RCC 7860 (cell line): Measurements from ENCODE around the gene HNF1B.

Experiments
- DNase-seq: peaks from one replicate; pipeline ENCODE4 v3.0.0-alpha.2; 2015; ENCODE audit warnings: low spot score
- FAIRE-seq: peaks from 2 replicates; lab custom pipeline; 2012; peaks lifted over from hg19 to GRCh38; lab: Jason Lieb, UNC

Gene HNF1B

DNA sequence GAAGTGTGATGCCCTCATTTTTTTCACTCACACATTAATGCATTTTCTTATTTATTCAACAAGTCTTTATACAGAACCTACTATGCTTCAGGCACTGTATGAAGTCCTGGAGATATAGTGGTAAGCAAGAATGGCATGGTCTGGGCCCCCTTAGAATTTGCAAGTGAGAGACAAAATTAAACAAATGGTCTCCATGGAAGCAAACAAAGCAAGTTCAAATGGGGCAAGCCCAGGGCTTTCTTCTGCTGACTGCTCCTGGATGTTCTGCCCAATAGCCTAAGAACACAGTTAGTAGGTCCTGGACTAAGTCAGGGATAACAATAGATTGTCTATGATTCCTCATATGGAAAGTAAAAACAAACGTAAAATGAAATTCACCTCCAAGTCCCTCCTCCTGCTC is 70.3 kb downstream of the HNF1B start:
- FAIRE-seq = no peak
- no peak for DNase-seq

DNA sequence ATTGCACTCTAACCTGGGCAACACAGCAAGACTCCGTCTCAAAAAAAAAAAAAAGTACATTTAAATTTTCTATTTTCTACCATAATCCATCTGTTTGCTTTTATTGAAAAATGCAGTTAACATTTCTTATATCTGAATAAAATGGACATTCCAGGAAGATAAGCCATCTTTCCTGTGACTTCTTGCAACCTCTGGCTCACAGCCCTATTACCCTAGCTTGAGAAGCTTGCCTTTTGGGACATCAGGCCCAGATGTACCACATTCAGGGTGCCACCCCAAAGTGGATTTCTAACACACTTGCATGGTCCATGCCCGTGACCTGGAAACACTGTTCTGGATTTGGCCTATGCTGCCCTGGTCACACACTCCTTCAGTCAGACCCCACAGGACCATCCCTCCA is 71.5 kb downstream of the HNF1B start:
- FAIRE-seq (no peak), DNase-seq (no peak)

GRCh38 chr17:37672548-37673078 is 72.2 kb downstream of the HNF1B start:
- DNase-seq (peak; percentile 28), FAIRE-seq (no peak)

DNA sequence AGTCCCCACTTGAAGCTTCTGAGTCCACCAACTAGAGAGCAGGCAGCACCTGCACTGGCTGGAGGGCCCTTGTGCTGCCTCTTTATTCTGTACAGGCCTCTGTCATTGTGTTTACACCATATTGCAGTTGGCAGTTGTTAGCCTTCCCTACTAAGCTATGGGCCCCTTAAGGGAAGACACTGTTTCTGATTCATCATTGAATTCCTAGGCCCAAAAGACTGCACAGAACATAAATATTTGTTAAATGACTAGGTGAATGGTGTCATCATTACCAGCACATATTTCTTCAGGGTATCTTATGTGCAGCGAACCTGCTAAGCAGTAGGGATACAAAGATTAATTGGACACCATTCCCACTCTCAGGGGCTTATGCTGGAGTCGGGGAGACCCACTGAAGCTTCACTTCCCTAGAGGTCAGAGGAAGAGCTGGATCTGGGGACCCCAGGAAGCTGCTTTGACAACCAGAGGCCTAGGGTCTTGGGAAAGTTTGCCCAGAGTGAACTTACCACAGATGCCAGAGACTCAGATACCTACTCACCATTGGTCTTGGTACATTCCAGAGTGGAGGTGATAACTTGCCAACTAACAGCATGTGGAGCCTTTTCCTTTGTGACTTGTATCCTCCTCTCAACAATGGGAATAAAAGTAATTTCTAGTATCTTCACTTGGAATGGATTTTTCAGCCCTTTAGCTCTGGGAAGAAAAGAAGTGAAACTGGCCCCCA is 72.9 kb downstream of the HNF1B start:
- peak; percentile 96 for DNase-seq
- FAIRE-seq = no peak

DNA sequence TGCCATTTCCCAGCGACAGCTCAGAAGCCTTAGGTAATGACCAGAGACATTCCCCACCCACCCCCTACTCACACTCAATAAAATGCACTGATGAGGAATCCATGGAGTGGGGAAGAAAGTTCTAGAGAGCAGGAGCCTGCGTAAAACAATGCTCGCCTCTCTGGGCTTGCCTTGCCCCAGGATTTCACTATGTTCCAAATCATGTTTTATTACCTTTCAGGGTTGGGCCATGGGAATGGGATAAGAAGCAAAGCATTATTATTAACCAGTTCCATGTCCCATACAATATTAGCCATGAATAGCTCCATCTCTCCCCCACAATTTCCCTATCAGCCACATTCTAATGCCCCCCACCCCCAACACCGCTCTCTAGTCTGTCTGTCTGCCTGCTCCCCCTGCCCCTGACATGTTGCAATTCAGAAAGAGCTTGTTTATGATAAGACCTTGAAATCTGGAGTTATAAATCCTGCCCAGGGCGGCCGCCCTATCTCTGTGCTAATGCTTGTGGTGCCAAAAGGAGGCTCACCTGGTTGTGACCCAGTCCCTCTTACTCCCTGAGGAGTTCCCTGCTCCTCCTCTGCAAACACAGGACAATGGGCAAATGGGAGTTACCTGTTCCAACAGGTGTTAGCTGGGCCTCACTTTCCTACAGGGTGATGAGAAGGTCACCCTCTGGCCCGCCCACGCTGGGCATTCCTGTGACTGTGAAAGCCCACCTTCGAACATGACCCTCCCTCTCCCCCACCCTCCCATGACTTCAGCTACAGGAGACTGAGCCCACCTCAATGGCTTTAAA is 73.6 kb downstream of the HNF1B start:
- no peak for DNase-seq
- FAIRE-seq = no peak

GRCh38 chr17:37667039-37667438 is 77.8 kb downstream of the HNF1B start:
- no peak for DNase-seq
- FAIRE-seq = no peak

GRCh38 chr17:37664214-37664613 is 80.6 kb downstream of the HNF1B start:
- no peak for DNase-seq
- no peak for FAIRE-seq

GRCh38 chr17:37662353-37662752 is 82.5 kb downstream of the HNF1B start:
- FAIRE-seq (no peak), DNase-seq (no peak)

DNA sequence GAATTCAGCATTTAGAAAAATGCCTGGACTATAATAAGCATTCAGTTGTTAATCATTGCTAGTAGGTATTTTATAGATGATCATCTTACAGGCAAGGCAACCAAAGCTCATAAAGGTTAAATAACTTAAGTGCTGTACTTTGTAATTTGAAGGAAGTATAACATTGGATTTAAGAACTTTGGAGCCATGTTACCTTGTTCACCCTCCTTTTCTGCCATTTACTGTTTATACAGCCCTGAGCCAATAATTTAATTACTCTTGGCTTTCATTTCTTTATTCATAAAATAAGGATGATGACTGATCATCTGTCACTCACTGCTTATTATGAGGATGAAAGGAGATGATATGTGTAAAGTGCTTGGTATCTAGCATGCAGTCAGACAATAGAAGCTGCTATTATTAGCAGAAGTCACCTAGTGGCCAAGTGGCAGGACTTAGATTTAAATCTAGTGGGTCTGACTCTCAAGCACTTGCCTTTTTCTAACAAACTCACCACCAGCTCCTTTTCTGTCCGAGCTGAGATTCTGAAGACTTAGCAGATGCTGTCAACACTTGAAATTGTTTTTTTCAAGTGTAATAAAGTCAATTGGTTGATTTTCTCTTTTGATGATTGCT is 83.4 kb downstream of the HNF1B start:
- FAIRE-seq = no peak
- no peak for DNase-seq

DNA sequence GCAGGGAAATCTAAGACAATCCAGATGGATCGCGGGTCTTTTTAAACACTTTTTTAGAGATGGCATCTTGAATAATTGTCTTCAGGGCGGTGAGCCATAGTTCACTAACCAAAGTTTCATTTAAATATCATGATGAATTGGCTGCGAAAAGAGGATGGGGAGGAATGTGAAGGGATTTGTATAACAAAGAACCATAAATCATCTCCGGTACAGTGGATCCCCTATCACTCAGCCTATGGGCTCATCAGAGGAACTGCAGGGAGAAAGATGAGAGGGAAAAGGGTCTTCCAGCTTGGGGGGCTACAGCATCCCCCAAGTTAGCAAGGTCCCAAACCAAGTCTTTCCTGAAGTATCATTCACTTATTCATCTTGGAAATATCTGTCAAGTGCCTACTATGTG is 84.9 kb downstream of the HNF1B start:
- FAIRE-seq = no peak

GRCh38 chr17:37657202-37657601 is 87.7 kb downstream of the HNF1B start:
- no peak for DNase-seq
- FAIRE-seq = no peak

More for the DNA sequence above, 84.9 kb downstream of the HNF1B start:
- DNase-seq = no peak

- no peak for FAIRE-seq
- no peak for DNase-seq
Observed at GRCh38 chr17:37651849-37652248, 93.0 kb downstream of the HNF1B start.

DNA sequence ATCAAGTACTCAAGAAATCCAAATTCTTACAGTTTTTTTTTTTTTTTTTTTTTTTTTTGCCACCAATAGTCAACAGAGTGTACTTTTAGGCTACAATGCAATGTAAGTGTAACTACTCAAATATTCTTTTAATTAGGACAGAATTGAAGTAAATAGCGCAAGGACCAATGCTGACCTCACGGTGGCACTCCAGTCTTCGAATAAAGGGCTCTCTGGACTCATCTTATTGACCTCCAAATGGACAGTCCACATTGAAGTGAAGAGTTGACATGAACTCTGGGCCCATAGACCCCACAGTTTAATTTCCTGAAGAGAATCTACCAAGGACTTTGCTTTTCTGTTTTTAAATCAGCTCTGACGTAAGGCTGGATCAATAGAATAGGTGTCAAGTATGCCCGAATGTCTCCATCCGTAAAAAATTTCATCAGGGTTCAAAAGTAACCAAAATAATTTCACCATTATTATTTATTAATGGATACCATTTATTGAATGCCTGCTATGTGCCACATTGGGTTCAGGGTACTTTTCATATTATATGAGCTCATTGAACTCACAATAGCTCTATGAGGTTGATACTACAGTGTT is 94.3 kb downstream of the HNF1B start:
- DNase-seq = peak; percentile 46
- no peak for FAIRE-seq

DNA sequence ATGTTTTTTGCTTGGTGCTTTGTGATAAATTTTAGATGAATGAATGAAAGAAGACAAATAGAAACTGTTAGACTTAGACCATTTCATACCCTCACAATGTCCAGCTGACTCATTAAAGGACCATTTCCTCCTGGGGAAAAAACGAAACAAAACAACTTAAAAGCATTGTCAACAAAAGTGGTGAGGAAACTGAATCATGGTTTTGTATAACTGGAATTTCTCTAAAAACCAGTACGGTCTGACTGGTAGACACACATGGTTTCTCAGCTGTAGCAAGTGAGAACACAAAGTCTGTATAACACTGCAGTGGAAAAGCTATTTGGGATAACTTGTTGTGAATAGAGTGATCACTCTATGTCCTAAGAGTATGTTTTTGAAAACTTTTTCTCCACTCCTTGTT is 96.3 kb downstream of the HNF1B start:
- FAIRE-seq (no peak), DNase-seq (peak; percentile 55)

- no peak for FAIRE-seq
Observed at GRCh38 chr17:37647856-37648255, 97.0 kb downstream of the HNF1B start.

DNA sequence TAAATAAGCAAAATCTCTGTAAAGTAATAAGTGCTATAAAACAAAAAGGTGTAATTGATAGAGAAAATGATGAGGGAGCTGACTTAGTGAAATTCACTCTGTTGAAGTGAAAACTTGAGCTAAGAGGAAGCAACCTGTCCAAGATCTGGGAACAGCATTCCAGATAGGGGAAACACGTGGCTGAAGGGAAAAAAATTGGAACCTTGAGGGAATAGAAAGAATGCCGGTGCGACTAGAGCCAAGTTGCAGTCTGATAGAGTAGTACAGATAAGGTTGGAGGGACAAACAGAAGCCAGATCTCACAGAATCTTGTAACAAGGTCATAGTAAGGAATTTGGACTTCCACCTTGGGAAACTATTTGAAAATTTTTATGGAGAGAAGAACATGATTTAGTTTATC is 101.0 kb downstream of the HNF1B start:
- DNase-seq (no peak), FAIRE-seq (no peak)

More at GRCh38 chr17:37647856-37648255, 97.0 kb downstream of the HNF1B start:
- no peak for DNase-seq

DNA sequence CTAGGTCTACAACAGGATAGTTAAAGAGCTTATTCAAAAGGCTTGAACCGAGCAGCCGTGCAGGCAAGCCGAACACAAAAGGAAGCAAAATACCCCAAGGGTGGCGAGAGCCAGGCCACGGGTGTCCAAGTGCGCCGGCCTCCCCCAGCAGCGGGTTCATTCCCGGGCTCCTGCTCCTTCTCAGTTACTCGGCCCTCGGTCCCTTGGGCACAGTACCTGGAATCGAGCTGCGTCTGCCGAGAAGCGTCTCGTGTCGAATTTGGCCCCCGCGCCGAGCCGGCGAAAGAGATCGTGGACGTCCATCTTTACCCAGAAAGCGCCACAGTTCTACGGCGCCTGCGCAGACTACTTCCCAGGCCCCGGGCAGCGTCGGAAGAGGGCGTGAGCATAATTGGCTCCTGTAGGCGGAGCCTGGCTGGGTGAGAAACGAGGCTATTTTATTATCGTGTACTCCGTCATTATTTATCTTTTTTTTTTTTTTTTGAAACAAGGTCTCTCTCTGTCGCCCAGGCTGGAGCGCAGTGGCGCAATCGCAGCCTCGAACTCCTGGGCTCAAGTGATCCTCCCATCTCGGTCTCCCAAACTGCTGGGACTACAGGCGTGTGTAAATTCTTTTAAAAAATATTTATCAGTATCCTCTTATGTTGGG is 101.6 kb downstream of the HNF1B start, which contains the start of gene DDX52:
Gene DDX52, minus strand, starts transcription at position 329 of the 649 bp plus-strand sequence. Its CDS starts 26 bp downstream, at position 303.
- no peak for FAIRE-seq

DNA sequence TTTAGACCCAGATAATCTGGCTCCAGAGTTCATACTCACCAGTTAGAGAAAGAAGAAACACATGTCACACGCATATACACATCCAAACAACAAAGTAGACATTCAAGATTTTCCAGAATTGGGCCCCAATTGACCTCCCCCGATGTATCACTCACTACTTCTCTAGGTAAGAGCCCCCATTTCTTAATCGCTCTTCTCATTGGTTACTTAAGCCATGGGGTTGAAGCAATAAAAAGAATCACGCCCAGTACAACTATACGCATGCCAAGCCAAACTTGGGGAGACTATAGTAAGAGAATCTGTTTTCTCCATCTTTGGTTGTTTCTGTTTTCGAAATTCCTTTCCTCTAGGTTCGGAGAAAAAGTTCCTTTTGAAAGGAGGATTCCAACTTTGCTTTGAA is 102.2 kb downstream of the HNF1B start:
- DNase-seq = no peak
- no peak for FAIRE-seq

More for the DNA sequence above, 101.6 kb downstream of the HNF1B start, which contains the start of gene DDX52:
- peak; percentile 78 for DNase-seq

GRCh38 chr17:37640015-37640414 is 104.8 kb downstream of the HNF1B start:
- no peak for DNase-seq
- no peak for FAIRE-seq

- no peak for FAIRE-seq
- DNase-seq = no peak
Observed at GRCh38 chr17:37637956-37638355, 106.9 kb downstream of the HNF1B start.
